Measurements from ENCODE around the gene HSPBP1.

- TF ChIP-seq CTCF (IDR thresholded peaks at IDR 0.05) (no peak), ZFX (IDR thresholded peaks at IDR 0.05; ENCODE audit: borderline replicate concordance) (no peak)
Measured at GRCh38 chr19:55272142-55272541, 7.8 kb downstream of the HSPBP1 start.

All from 22Rv1 (cell line).